K562 (cell line): ENCODE data around the gene CDC123. TPM values are rescaled to one million over a fixed set of nuclear protein-coding genes. Genes with fewer than 3 reads are reported as not detected.

ENCODE experiments used
- ATAC-seq: fragments of 200-7000 bp; cut with Tn5 transposase; 3 replicates; pipeline ENCODE4 v1.9.1; 2020; ENCODE audit warnings: moderate library complexity
- BruUV-seq: library from RNA; stranded (reverse); fragments of 400-500 nt; replicated peaks from 2 replicates; lab custom pipeline; 2021; lab: Mats Ljungman, UMichigan
- CTCF ChIA-PET: fragments of 300-600 bp; formaldehyde crosslinking; extraction: SDS; loops from one replicate; lab custom pipeline; 2021; ENCODE audit warnings: low intra/inter-chr PET ratio; lab: Yijun Ruan, JAX
- POLR2A ChIA-PET: fragments of 300-600, 350-650 bp; sonication (Branson Sonifier 250); formaldehyde crosslinking; extraction: SDS; loops from one replicate; lab custom pipeline; 2021; ENCODE audit warnings: antibody characterized with exemption, inconsistent platforms; lab: Yijun Ruan, JAX
- DNase-seq, 4 experiments: peaks; one replicate each; pipeline versions ENCODE4 v3.0.0 to v3.0.0-alpha.2; 2011 to 2018; ENCODE audit warnings: low spot score in 3 of 4, mixed read lengths in 3 of 4; ENCODE audit errors: extremely low read depth in 1 of 4
- FAIRE-seq: peaks from 2 replicates; lab custom pipeline; 2011; peaks lifted over from hg19 to GRCh38; lab: Jason Lieb, UNC
- H2AFZ ChIP-seq: 2 replicates; pipeline ENCODE4 v1.6.0; 2011; ENCODE audit warnings: low read depth, low read length, control low read depth, inconsistent platforms
- H3K27ac ChIP-seq: fragments of 200-600 bp; 3 replicates; pipeline ENCODE4 v1.8.0; 2011; ENCODE audit warnings: low read depth, mild to moderate bottlenecking, control low read depth, inconsistent platforms, low read length, moderate library complexity, mixed read lengths; ENCODE audit errors: extremely low read depth
- H3K27me3 ChIP-seq, 2 experiments: fragments of 300-600 bp in 1 of 2; 2 replicates in 1 of 2; 3 replicates in 1 of 2; pipeline versions ENCODE4 v1.6.0 to v1.8.0; 2011; ENCODE audit warnings: inconsistent platforms in 2 of 2, low read length in 2 of 2, mild to moderate bottlenecking in 1 of 2, mixed read lengths in 1 of 2, moderate library complexity in 1 of 2; ENCODE audit not compliant: control insufficient read depth in 2 of 2, insufficient read depth in 2 of 2
- H3K36me3 ChIP-seq: fragments of 300-600 bp; 3 replicates; pipeline ENCODE4 v1.8.0; 2011; ENCODE audit warnings: mild to moderate bottlenecking, low read length, inconsistent platforms; ENCODE audit not compliant: control insufficient read depth, insufficient read depth
- H3K4me1 ChIP-seq, 2 experiments: fragments of 200-600 bp in 1 of 2; replicated peaks in 1 of 2; 2 replicates in 1 of 2; 3 replicates in 1 of 2; pipeline versions ENCODE4 v1.5.1 to v1.8.0; 2011; ENCODE audit warnings: inconsistent platforms in 2 of 2, low read length in 2 of 2, mild to moderate bottlenecking in 1 of 2, mixed read lengths in 1 of 2, moderate library complexity in 1 of 2; ENCODE audit not compliant: control insufficient read depth in 2 of 2, insufficient read depth in 2 of 2
- H3K4me2 ChIP-seq: 2 replicates; pipeline ENCODE4 v1.6.1; 2011; ENCODE audit warnings: low read length, control low read depth, inconsistent platforms, mixed read lengths; ENCODE audit not compliant: insufficient read depth
- H3K4me3 ChIP-seq: fragments of 200-600 bp; sonication (generic), shearing (Covaris generic); 2 replicates; pipeline ENCODE4 v1.5.1; 2016; ENCODE audit warnings: control low read depth, inconsistent platforms
- H3K79me2 ChIP-seq: fragments of 200-600 bp; 3 replicates; pipeline ENCODE4 v1.8.0; 2011; ENCODE audit warnings: low read length, inconsistent platforms; ENCODE audit not compliant: control insufficient read depth, insufficient read depth
- H3K9ac ChIP-seq, 2 experiments: 2 replicates each; pipeline versions ENCODE4 v1.6.0 to v1.6.1; 2011; ENCODE audit warnings: low read depth in 2 of 2, low read length in 2 of 2, control low read depth in 1 of 2, inconsistent platforms in 1 of 2, mild to moderate bottlenecking in 1 of 2, mixed read lengths in 1 of 2; ENCODE audit not compliant: insufficient read depth in 1 of 2
- H3K9me1 ChIP-seq: one replicate; pipeline ENCODE4 v1.6.0; 2011; ENCODE audit warnings: inconsistent platforms, mild to moderate bottlenecking, low read length, moderate library complexity; ENCODE audit not compliant: control insufficient read depth, insufficient read depth
- H3K9me3 ChIP-seq: replicated peaks from 2 replicates; pipeline ENCODE4 v1.5.1; 2011; ENCODE audit warnings: low read depth, low read length, inconsistent platforms; ENCODE audit not compliant: control insufficient read depth, insufficient read depth
- H4K20me1 ChIP-seq: replicated peaks from 2 replicates; pipeline ENCODE4 v1.6.1; 2011; ENCODE audit warnings: low read length, inconsistent platforms, mixed read lengths; ENCODE audit not compliant: control insufficient read depth, insufficient read depth
- ATF2 ChIP-seq: sonication (generic); formaldehyde crosslinking; IDR thresholded peaks from 2 replicates; pipeline ENCODE4 v1.8.1; 2022; ENCODE audit warnings: missing genetic modification reagents
- BHLHE40 ChIP-seq: IDR thresholded peaks from 2 replicates; pipeline ENCODE4 v1.6.1; 2011; ENCODE audit warnings: low read length, improper control_type of control experiment
- E2F4 ChIP-seq: sonication (generic); formaldehyde crosslinking; IDR thresholded peaks from 2 replicates; pipeline ENCODE4 v1.8.0; 2022; ENCODE audit warnings: mild to moderate bottlenecking, low read depth, missing genetic modification reagents
- NCOA1 ChIP-seq: fragments of 450-650 bp; IDR thresholded peaks from 2 replicates; pipeline ENCODE4 v1.6.1; 2016; ENCODE audit warnings: low read depth
- OTX1 ChIP-seq: fragments of 450-650 bp; formaldehyde crosslinking; IDR thresholded peaks from 2 replicates; pipeline ENCODE4 v1.4.0; 2022; ENCODE audit warnings: mild to moderate bottlenecking
- PBX2 ChIP-seq, 2 experiments: IDR thresholded peaks in 1 of 2; conservative IDR thresholded peaks in 1 of 2; 2 replicates each; pipeline ENCODE4 v1.6.1; 2016; ENCODE audit warnings: low read depth in 2 of 2, mild to moderate bottlenecking in 1 of 2, missing compliant biosample characterization in 1 of 2, missing genetic modification characterization in 1 of 2, moderate library complexity in 1 of 2
- PML ChIP-seq: IDR thresholded peaks from 2 replicates; pipeline ENCODE4 v1.6.1; 2012; ENCODE audit warnings: low read length, inconsistent platforms
- ZBTB34 ChIP-seq: fragments of 250-450 bp; sonication (Bioruptor Pico); IDR thresholded peaks from 2 replicates; pipeline ENCODE4 v1.8.0; 2021; ENCODE audit warnings: mild to moderate bottlenecking, moderate library complexity
- ZNF384 ChIP-seq: IDR thresholded peaks from 2 replicates; pipeline ENCODE4 v1.6.1; 2012; ENCODE audit warnings: low read depth, low read length, improper control_type of control experiment
- ZNF589 ChIP-seq: fragments of 200-800 bp; sonication (Bioruptor generic); IDR thresholded peaks from 2 replicates; pipeline ENCODE4 v1.6.1; 2016; ENCODE audit warnings: low read depth, missing genetic modification characterization, missing compliant biosample characterization
- ZNF655 ChIP-seq: fragments of 250-450 bp; sonication (Bioruptor Pico); IDR thresholded peaks from 2 replicates; pipeline ENCODE4 v1.5.0; 2021
- WGBS: fragments of 100-300 bp; shearing (Covaris generic); methylation state at CpG from one replicate; pipeline ENCODE4 v1.1.6; 2016; ENCODE audit warnings: low coverage, mixed read lengths; ENCODE audit not compliant: insufficient coverage; ENCODE audit errors: missing lambda C conversion rate; 5-methylcytosine and 5-hydroxymethylcytosine counted together
- in situ Hi-C: fragments of 300-500 bp; cut with MboI; formaldehyde crosslinking; loops from 4 replicates; pipeline ENCODE4 v1.15.0; 2018; ENCODE audit warnings: inconsistent platforms, mixed read lengths
- intact Hi-C: fragments of 100-400 bp; cut with micrococcal nuclease; formaldehyde crosslinking; loops from 2 replicates; pipeline ENCODE4 v1.14.2; 2022
- polyA plus RNA-seq, 8 experiments: library from polyadenylated mRNA; depleted of rRNA in 4 of 8; stranded (reverse) in 5 of 8; unstranded in 3 of 8; fragments of >200 nt; fragmentation: Nextera tagmentation in 2 of 8; fragmentation: Illumina TruSeq in 1 of 8; extraction: Ambion mirVana in 2 of 8; extraction: Trizol in 1 of 8; gene quantifications; 2 replicates each; pipeline versions ENCODE4 v1.2.1 to v1.2.3, GENCODE V29; 2011 to 2014; ENCODE audit warnings: inconsistent platforms in 1 of 8, missing spikeins in 1 of 8
- total RNA-seq, 7 experiments: library from RNA; depleted of rRNA in 6 of 7; stranded (reverse); fragments of >200 nt in 6 of 7; fragmentation: Illumina TruSeq in 2 of 7; extraction: Trizol in 2 of 7; gene quantifications; 2 replicates each; pipeline versions ENCODE4 v1.2.1 to v1.2.3, GENCODE V29; 2011 to 2021; ENCODE audit warnings: low replicate concordance in 1 of 7

Gene CDC123
- total and polyA plus RNA-seq, 9 of the 15 experiments (the other 6 are each of a cell fraction or from before 2014, with no cell fraction given) = 137 to 288 (median 175) TPM

GRCh38 chr10:12158111-12158510 lies 37.9 kb upstream of the CDC123 start:
- intact Hi-C loops = no loop called here
- CTCF ChIA-PET = no interaction called here

More at GRCh38 chr10:12158111-12158510, 37.9 kb upstream of the CDC123 start:
- Histone ChIP-seq H3K4me2 (no peak overlapping the region), H3K9ac (no peak overlapping the region), H3K4me3 (no peak overlapping the region), H3K79me2 (no peaks in the 10 kb centered on the region), H3K4me1 (no peaks in the 10 kb centered on the region; a peak in 1 of 5 replicates), H3K36me3 (peaks cover 14% of the 10 kb centered on the region), H3K27ac (no peak overlapping the region), H3K27me3 (no peaks in the 10 kb centered on the region), H3K9me1 (no peaks in the 10 kb centered on the region), H4K20me1 (no peaks in the 10 kb centered on the region), H3K9me3 (no peaks in the 10 kb centered on the region; the same call in 1 of the 2 replicates), H2AFZ (no peak overlapping the region)
- DNase-seq (no peak), ATAC-seq (no peak), FAIRE-seq (no peak)
- WGBS = 64% methylated on average over 3 of the region's 3 CpGs
- no peak for TF ChIP-seq NCOA1
- no peak for TF ChIP-seq OTX1
- TF ChIP-seq BHLHE40 = no peak
- no peak for TF ChIP-seq ATF2 (CRISPR knock-in tag)
- no peak for TF ChIP-seq PML
- TF ChIP-seq ZNF384 = no peak
- TF ChIP-seq PBX2 (CRISPR knock-in tag; IDR thresholded peaks at IDR 0.05; ENCODE audit: low read depth) = no peak
- TF ChIP-seq PBX2 (tag; conservative IDR thresholded peaks at IDR 0.05; ENCODE audit: low read depth) = no peak
- TF ChIP-seq ZNF655 (CRISPR knock-in tag) = no peak
- no peak for TF ChIP-seq E2F4 (CRISPR knock-in tag)
- no peak for TF ChIP-seq ZBTB34
- no peak for TF ChIP-seq ZNF589
- BruUV-seq = no TSS peak
- in situ Hi-C loops = no loop called here
- POLR2A ChIA-PET = interaction anchor here (2.0 kb wide), 1 partner anchor 11 kb away, joined by 8 read pairs; no protein-coding TSS in a partner anchor
